GM13976 (cell line): ENCODE measurements around the gene STX3.
"Not testable (repeated sequence)": the region's sequence is repeated elsewhere in the genome, so short reads cannot be mapped to it uniquely, and the experiment has no call there.

ENCODE experiments used
- DNase-seq: peaks from one replicate; pipeline ENCODE4 v3.0.0; 2012; ENCODE audit warnings: low spot score
- in situ Hi-C: fragments of 300-500 bp; cut with MboI; formaldehyde crosslinking; loops from one replicate; pipeline ENCODE4 v1.12.0; 2022; ENCODE audit warnings: low sequenced_read_pairs, mixed read lengths, inconsistent platforms; ENCODE audit not compliant: unreplicated experiment
- TF ChIP-seq, protein P1 (sequence below): IDR thresholded peaks from 2 replicates; pipeline ENCODE4 v1.5.1; 2012; ENCODE audit warnings: borderline replicate concordance, mild to moderate bottlenecking; ENCODE audit not compliant: insufficient read depth; ENCODE audit errors: extremely low read depth, missing control alignments, control extremely low read depth

Gene STX3

DNA sequence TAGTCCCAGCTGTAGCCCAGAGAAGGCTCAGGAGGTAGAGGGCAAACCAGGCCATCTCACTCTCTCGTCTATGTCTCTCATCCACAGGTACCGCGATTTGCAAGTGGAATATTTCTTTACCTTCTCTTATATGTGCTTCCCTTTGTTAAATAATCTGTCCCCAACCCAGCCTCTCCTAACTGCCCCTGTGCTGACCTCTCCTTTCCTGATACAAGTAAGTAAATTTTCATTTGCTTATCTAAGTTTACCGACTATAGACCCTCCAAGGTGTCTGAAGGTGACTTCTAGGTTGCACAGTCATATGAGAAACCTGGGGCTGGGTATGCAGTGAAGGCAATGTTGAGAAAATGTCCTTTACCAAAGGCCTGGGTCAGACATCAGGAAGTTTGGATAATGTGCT is 90.2 kb downstream of the STX3 start, which contains the start of gene CBLIF:
Gene CBLIF (minus strand): TSS at position 101 of the 400 bp plus-strand sequence. CDS start 46 bp downstream, at position 55.
- DNase-seq: no peak
- TF ChIP-seq, protein P1, sequence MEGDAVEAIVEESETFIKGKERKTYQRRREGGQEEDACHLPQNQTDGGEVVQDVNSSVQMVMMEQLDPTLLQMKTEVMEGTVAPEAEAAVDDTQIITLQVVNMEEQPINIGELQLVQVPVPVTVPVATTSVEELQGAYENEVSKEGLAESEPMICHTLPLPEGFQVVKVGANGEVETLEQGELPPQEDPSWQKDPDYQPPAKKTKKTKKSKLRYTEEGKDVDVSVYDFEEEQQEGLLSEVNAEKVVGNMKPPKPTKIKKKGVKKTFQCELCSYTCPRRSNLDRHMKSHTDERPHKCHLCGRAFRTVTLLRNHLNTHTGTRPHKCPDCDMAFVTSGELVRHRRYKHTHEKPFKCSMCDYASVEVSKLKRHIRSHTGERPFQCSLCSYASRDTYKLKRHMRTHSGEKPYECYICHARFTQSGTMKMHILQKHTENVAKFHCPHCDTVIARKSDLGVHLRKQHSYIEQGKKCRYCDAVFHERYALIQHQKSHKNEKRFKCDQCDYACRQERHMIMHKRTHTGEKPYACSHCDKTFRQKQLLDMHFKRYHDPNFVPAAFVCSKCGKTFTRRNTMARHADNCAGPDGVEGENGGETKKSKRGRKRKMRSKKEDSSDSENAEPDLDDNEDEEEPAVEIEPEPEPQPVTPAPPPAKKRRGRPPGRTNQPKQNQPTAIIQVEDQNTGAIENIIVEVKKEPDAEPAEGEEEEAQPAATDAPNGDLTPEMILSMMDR: no peak
- in situ Hi-C loops: no loop called here

DNA sequence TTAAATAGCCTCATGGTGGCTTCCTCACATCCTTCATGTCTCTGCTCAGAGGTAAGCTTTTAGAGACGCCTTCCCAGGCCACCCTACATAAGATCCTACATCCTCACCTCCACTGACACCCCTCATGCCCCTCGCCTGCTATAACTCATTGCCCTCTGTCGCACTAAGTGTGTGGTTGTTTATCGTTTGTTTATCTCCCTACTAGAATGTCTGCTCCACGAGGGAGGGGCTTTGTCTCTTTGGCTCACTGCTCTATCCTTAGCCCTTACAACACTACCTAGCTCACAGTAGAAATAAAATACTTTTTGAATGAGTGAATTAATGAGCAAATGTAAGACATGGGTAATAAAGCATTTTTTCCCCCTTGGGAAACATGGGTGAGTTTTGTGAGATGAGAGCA is 91.4 kb downstream of the STX3 start:
- DNase-seq: no peak
- TF ChIP-seq, protein P1: no peak
- in situ Hi-C loops: no loop called here

DNA sequence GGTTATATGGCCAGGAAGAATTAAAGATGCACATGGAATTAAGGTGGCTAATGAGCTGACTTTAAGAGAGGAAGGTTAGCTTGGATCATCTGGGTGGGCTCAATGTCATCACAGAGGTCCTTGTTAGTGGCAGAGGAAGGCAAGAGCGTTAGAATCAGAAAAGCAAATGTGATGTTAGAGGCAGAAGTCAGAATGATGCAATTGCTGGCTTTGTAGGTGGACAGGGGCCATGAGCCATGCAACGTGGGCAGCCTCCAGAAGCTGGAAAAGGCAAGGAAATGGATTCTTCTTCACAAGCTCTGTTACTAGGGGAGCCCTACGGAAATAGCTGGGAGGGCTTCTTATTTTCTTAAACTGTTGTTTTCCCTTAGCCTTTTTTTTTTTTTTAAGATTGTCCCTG is 92.5 kb downstream of the STX3 start:
- in situ Hi-C loops: no loop called here
- TF ChIP-seq, protein P1: no peak
- no peak for DNase-seq

DNA sequence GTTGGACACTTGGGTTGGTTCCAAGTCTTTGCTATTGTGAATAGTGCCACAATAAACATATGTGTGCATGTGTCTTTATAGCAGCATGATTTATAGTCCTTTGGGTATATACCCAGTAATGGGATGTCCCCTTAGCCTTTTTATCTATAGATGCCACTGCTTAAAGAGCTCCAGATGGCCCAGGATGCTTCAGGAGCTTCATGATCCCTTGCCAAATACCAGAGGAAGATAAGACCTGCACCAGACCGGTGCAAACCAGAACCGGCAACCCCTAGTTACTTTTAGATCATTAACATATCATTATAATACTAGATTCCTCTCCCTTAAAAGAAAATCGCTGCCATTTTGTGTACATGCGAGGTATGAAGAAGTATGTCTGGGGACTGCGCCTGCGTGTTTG is 93.3 kb downstream of the STX3 start:
- in situ Hi-C loops, DNase-seq: not testable (repeated sequence)

DNA sequence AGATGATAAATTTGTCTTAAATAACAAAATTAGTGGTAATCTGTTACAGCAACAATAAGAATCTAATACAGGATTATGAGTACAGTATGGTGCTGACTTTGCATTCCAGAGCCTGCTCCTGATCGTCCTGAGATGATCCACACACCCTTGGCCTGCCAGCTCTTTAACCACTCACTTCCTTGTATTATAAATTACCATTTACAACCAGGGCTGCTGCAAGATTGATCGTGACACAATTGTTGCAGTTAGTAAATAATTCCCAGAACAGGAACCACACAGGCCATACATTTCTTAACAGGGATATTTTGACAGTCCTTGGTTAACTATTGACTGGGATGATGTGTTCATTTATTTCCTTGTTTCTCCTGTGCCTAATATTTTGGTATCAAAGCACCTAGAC is 94.0 kb downstream of the STX3 start:
- in situ Hi-C loops: no loop called here
- no peak for DNase-seq
- TF ChIP-seq, protein P1: no peak

GRCh38 chr11:59849551-59849950 is 94.4 kb downstream of the STX3 start:
- in situ Hi-C loops, DNase-seq: not testable (repeated sequence)

- in situ Hi-C loops: not testable (repeated sequence)
These were observed 96.2 kb downstream of the STX3 start for GRCh38 chr11:59851416-59851815.

GRCh38 chr11:59854871-59855270 is 99.7 kb downstream of the STX3 start:
- in situ Hi-C loops: no loop called here
- TF ChIP-seq, protein P1: no peak
- no peak for DNase-seq

More at GRCh38 chr11:59851416-59851815, 96.2 kb downstream of the STX3 start:
- DNase-seq: not testable (repeated sequence)
